ENCODE measurements around the gene MSX1. TPM values are rescaled to one million over a fixed set of nuclear protein-coding genes. Genes with fewer than 3 reads are reported as not detected.

The MSX1 gene
- polyA plus RNA-seq, 2 of the 4 experiments (the other 2 are of a cell fraction) = 2.2 to 2.8 TPM

- ChIA-PET POLR2A (no interaction called here), CTCF (no interaction called here)
- Histone ChIP-seq H3K4me1 (no peaks in the 10 kb centered on the region), H3K9me3 (no peaks in the 10 kb centered on the region), H3K4me3 (no peak overlapping the region), H3K27ac (no peak overlapping the region), H3K4me2 (no peak overlapping the region)
- FAIRE-seq = no peak
- no peak for ATAC-seq
- WGBS (ENCODE audit: missing lambda C conversion rate) = 81% methylated on average over 27 of the region's 31 CpGs
- TF ChIP-seq KDM5A (IDR thresholded peaks at IDR 0.05) (no peak), ZSCAN20 (CRISPR knock-in tag; IDR thresholded peaks at IDR 0.05) (no peak), CHD4 (IDR thresholded peaks at IDR 0.05; ENCODE audit: borderline replicate concordance) (no peak), ZNF302 (CRISPR knock-in tag; IDR thresholded peaks at IDR 0.05) (no peak), CEBPB (IDR thresholded peaks at IDR 0.05) (no peak), CTCF (IDR thresholded peaks at IDR 0.05) (no peak), POLR2AphosphoS2 (conservative IDR thresholded peaks at IDR 0.05; ENCODE audit: low read length) (no peak), HOXA7 (CRISPR knock-in tag; IDR thresholded peaks at IDR 0.05) (no peak), HOXB13 (CRISPR knock-in tag; IDR thresholded peaks at IDR 0.05; ENCODE audit: low read depth) (no peak), PBX3 (IDR thresholded peaks at IDR 0.05) (no peak), RFX5 (IDR thresholded peaks at IDR 0.05) (no peak), PHF8 (IDR thresholded peaks at IDR 0.05; ENCODE audit: borderline replicate concordance, low read depth) (no peak), JUN (IDR thresholded peaks at IDR 0.05) (no peak), ESRRA (IDR thresholded peaks at IDR 0.05; ENCODE audit: borderline replicate concordance, low read length) (no peak), BHLHE40 (IDR thresholded peaks at IDR 0.05; ENCODE audit: low read depth, low read length) (no peak), GATA3 (IDR thresholded peaks at IDR 0.05; ENCODE audit: borderline replicate concordance) (no peak), MAFK (IDR thresholded peaks at IDR 0.05; ENCODE audit: partially characterized antibody) (no peak), RAD21 (conservative IDR thresholded peaks at IDR 0.05 in 1 of 2, IDR thresholded peaks at IDR 0.05 in 1 of 2) (no peak)
- no peak for DNase-seq (ENCODE audit: low read depth in 1 of 2, low spot score in 1 of 2)
These were observed 4.7 kb upstream of the MSX1 start for GRCh38 chr4:4854649-4855295.

DNA sequence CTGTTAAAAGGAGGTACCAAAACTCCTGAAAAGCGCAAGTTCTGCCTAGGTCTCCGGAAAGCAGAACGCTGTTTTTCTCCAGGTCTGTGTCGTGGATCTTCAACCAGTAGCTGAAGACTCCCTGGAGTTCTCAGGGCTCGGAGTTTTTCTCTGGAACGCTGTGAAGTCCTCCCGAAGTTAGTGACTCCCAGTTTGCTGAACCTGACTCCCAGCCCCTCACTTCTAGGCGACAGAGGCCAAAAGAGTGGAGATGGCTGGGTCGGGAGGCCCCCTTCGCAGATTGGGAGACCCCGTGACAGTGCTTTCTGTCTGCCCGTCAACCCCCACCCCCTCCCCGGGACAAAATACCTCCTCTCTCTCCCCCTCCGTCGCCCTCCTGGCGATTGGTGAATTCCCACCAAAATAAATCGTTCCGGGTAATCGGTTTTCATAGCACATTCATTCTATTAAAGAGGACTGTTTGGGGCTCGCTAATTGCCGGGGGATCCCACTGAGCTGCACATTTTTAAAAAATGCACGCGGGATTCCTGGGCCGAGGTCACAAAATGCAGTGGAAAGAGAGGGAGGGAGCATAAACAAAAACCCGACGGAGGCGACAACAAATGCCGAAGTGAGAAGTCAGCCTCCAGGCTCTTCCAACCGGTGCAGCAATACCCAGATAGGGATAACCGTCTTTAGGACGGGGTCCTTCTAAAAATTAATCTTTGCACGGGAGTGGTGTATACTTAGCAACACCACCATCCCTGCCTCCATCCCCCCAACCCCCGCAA lies 4.0 kb upstream of the MSX1 start:
- Histone ChIP-seq H3K4me1 (no peaks in the 10 kb centered on the region), H3K4me3 (no peak overlapping the region), H3K9me3 (no peaks in the 10 kb centered on the region), H3K27ac (no peak overlapping the region), H3K4me2 (no peak overlapping the region)
- ATAC-seq (no peak), DNase-seq (ENCODE audit: low read depth in 1 of 2, low spot score in 1 of 2) (no peak), FAIRE-seq (no peak)
- ChIA-PET POLR2A (no interaction called here), CTCF (no interaction called here)
- WGBS (ENCODE audit: missing lambda C conversion rate) = 64% methylated on average over 31 of the region's 33 CpGs
- TF ChIP-seq KDM1A (IDR thresholded peaks at IDR 0.05; ENCODE audit: low read depth) = no peak
- TF ChIP-seq MAFK (IDR thresholded peaks at IDR 0.05; ENCODE audit: partially characterized antibody) = no peak
- no peak for TF ChIP-seq HMGXB4 (CRISPR knock-in tag; IDR thresholded peaks at IDR 0.05; ENCODE audit: borderline replicate concordance)
- TF ChIP-seq, protein P1, sequence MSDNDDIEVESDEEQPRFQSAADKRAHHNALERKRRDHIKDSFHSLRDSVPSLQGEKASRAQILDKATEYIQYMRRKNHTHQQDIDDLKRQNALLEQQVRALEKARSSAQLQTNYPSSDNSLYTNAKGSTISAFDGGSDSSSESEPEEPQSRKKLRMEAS (IDR thresholded peaks at IDR 0.05) = no peak
- TF ChIP-seq, protein P2, sequence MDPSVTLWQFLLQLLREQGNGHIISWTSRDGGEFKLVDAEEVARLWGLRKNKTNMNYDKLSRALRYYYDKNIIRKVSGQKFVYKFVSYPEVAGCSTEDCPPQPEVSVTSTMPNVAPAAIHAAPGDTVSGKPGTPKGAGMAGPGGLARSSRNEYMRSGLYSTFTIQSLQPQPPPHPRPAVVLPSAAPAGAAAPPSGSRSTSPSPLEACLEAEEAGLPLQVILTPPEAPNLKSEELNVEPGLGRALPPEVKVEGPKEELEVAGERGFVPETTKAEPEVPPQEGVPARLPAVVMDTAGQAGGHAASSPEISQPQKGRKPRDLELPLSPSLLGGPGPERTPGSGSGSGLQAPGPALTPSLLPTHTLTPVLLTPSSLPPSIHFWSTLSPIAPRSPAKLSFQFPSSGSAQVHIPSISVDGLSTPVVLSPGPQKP (IDR thresholded peaks at IDR 0.05; ENCODE audit: low read depth, low read length) = no peak
- no peak for TF ChIP-seq REST (IDR thresholded peaks at IDR 0.05)
- no peak for TF ChIP-seq EP300 (IDR thresholded peaks at IDR 0.05)
- TF ChIP-seq HOXB5 (CRISPR knock-in tag; IDR thresholded peaks at IDR 0.05) = no peak
- no peak for TF ChIP-seq E2F6 (IDR thresholded peaks at IDR 0.05; ENCODE audit: borderline replicate concordance, low read depth)
- TF ChIP-seq CEBPB (IDR thresholded peaks at IDR 0.05) = no peak

All from A549 (cell line).